ENCODE data around the gene ZPBP2. TPM values are rescaled to one million over a fixed set of nuclear protein-coding genes. Genes with fewer than 3 reads are reported as not detected.
"Not testable (repeated sequence)": the region's sequence is repeated elsewhere in the genome, so short reads cannot be mapped to it uniquely, and the experiment has no call there.

ZPBP2 gene
- total RNA-seq, 2 donors from 2014 or later: not detected

DNA sequence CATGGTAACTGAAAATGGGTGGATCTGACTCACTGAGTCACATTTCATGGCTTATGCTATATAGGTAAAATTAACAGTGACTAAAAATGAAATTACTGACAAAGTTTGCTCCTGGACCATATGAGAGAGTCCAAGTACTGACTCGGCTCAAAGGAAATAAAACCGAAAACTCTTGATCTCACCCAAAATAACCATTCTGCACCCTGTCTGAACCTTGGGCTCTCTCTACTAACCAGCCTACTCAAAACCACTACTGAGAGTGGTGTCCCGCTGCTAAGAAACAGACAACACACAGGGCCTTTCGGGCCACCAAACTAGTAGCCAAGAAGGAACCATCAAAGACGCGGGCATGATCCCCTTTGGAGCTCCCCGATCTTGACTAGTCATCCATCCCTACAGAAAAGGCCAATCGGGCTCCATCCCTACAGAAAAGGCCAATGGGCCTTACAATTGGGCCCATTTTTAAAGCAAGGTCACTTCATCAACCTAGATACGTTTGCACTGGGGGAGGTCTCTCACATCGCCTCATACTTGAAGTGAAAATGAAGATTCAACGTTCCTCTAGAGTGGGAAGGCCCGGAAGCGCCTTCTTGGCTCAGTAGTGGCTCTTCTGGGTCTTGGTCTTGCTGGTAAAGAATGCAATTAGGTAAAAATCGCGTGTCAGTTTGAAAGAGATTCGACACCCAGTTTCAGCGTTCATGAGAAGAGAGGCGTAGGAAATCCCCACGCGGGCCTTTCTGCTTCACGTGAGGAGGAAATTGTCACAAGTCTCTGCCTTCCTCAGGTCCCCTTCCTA is 720 bp upstream of the ZPBP2 start:
- Histone ChIP-seq H3K27me3 (peaks cover 11% of the 10 kb centered on the region), H3K36me3 (no peaks in the 10 kb centered on the region), H3K9me3 (no peaks in the 10 kb centered on the region), H3K27ac (no peak overlapping the region), H3K9ac (ENCODE audit: low read depth in 2 of 2, low read length in 2 of 2) (peak overlapping the region; percentile 14 to 34), H3K4me1 (no peaks in the 10 kb centered on the region), H3K4me3 (no peak overlapping the region)
- intact Hi-C loops (cut with DNase I): no loop called here
- TF ChIP-seq, protein P1, sequence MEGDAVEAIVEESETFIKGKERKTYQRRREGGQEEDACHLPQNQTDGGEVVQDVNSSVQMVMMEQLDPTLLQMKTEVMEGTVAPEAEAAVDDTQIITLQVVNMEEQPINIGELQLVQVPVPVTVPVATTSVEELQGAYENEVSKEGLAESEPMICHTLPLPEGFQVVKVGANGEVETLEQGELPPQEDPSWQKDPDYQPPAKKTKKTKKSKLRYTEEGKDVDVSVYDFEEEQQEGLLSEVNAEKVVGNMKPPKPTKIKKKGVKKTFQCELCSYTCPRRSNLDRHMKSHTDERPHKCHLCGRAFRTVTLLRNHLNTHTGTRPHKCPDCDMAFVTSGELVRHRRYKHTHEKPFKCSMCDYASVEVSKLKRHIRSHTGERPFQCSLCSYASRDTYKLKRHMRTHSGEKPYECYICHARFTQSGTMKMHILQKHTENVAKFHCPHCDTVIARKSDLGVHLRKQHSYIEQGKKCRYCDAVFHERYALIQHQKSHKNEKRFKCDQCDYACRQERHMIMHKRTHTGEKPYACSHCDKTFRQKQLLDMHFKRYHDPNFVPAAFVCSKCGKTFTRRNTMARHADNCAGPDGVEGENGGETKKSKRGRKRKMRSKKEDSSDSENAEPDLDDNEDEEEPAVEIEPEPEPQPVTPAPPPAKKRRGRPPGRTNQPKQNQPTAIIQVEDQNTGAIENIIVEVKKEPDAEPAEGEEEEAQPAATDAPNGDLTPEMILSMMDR (IDR thresholded peaks at IDR 0.05): no peak
- DNase-seq: no peak

DNA sequence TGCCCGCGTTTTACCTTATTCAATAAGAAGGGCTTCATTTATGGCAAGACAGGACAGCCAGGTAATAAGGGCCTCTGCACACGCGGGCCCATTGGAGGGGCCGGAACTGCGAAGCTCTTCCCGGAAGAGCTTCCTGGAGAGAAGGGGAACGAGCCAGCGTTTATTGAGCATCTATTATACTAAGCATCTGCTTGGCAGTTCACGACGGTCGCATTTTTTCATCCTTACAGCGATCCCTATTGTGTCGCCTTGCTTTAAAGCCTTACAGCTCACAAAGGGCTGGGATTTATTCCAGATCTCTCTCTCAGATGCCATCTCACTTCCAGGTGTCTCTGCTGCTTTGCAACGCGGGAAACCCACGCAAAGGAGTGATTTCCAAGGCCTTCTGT is 546 bp downstream of the ZPBP2 start:
- DNase-seq: no peak
- Histone ChIP-seq H3K4me3 (no peak overlapping the region), H3K9ac (ENCODE audit: low read depth in 2 of 2, low read length in 2 of 2) (no peak overlapping the region), H3K27ac (no peak overlapping the region), H3K9me3 (no peaks in the 10 kb centered on the region), H3K27me3 (peaks cover 9% of the 10 kb centered on the region), H3K36me3 (no peaks in the 10 kb centered on the region), H3K4me1 (no peaks in the 10 kb centered on the region)
- intact Hi-C loops (cut with DNase I): no loop called here
- TF ChIP-seq, protein P1 (IDR thresholded peaks at IDR 0.05): no peak

DNA sequence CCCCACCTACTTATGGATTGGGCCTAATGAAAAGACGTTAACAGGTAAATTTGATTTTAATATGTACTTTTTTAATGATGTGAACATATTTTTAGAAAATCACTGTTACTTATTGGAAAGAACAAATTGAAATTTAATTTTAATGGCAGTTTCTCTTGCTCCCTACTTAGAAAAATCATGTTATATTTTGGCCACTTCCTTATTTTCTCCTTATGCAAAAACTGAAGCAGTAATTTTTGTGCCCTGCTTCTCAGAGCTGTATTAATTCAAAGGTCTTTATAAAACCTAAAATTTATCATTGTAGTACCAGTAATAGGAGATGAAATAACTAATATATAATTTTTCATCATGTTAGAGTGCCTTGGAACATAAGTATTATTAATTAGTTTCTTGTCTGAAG is 2.8 kb downstream of the ZPBP2 start:
- intact Hi-C loops (cut with DNase I): no loop called here
- H3K4me3 ChIP-seq: no peak overlapping the region

DNA sequence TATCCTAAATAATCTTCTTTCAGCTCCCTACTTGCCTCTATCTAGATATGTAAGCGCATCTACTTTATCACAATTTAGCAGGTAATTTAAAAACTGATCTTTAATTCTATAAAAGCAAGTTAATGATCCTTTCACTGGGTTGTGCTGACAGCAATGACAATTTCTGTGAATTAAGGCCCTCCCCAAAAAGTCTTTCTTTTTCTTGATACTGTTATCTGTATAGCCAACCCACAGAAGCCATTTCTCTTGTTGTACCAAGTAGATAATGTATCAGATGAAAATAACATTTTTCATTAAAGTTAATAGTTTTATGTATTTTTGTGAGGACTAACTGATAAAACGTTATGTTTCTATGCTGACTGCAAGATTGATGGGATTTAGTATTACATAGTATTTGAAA is 3.8 kb downstream of the ZPBP2 start:
- no peaks in the 10 kb centered on the region for H3K9me3 ChIP-seq
- no peak for DNase-seq
- no peak overlapping the region for H3K27ac ChIP-seq
- intact Hi-C loops (cut with DNase I): no loop called here
- H3K4me3 ChIP-seq: no peak overlapping the region
- no peaks in the 10 kb centered on the region for H3K4me1 ChIP-seq
- TF ChIP-seq, protein P1 (IDR thresholded peaks at IDR 0.05): no peak
- H3K9ac ChIP-seq (ENCODE audit: low read depth in 2 of 2, low read length in 2 of 2): no peak overlapping the region
- no peaks in the 10 kb centered on the region for H3K36me3 ChIP-seq
- no peaks in the 10 kb centered on the region for H3K27me3 ChIP-seq

More for the DNA sequence above, 2.8 kb downstream of the ZPBP2 start:
- no peaks in the 10 kb centered on the region for H3K9me3 ChIP-seq
- no peak for DNase-seq
- H3K27me3 ChIP-seq: no peaks in the 10 kb centered on the region
- no peaks in the 10 kb centered on the region for H3K4me1 ChIP-seq
- H3K9ac ChIP-seq (ENCODE audit: low read depth in 2 of 2, low read length in 2 of 2): no peak overlapping the region
- no peaks in the 10 kb centered on the region for H3K36me3 ChIP-seq
- TF ChIP-seq, protein P1 (IDR thresholded peaks at IDR 0.05): no peak
- H3K27ac ChIP-seq: no peak overlapping the region

DNA sequence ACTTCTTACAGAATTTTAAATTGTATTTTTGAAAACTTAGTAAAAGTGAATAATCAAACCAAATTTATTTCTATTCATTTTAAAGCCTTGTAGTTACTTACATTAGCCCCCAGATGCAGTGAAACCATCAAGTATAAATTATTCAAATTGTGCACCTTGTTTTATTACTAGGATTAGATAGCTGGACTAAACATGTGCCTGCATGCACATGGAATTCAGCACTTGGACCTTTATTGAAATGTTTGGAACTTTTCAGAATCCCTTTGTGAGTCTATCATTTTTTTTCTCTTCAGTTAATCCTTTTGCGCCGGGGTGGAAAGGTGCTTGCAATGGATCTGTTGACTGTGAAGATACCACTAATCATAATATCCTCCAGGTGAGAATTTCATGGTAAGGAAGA is 4.7 kb downstream of the ZPBP2 start:
- no peak for DNase-seq
- Histone ChIP-seq H3K4me1 (no peaks in the 10 kb centered on the region), H3K9me3 (no peaks in the 10 kb centered on the region), H3K9ac (ENCODE audit: low read depth in 2 of 2, low read length in 2 of 2) (no peak overlapping the region), H3K27me3 (no peaks in the 10 kb centered on the region), H3K4me3 (no peak overlapping the region), H3K36me3 (no peaks in the 10 kb centered on the region), H3K27ac (no peak overlapping the region)
- TF ChIP-seq, protein P1 (IDR thresholded peaks at IDR 0.05): no peak
- intact Hi-C loops (cut with DNase I): no loop called here

DNA sequence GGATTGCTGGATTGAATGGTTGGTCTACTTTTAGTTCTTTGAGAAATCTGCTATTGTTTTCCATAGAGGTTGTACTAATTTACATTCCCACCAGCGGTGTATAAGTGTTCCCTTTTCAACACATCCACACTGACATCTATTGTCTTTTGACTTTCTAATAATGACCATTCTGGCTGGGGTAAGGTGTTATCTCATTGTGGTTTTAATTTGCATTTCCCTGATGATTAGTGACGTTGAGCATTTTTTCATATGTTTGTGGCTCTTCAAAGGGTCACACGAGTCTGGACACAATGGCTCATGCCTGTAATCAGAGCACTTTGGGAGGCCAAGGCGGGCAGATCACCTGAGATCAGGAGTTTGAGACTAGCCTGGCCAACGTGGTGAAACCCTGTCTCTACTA is 18.1 kb downstream of the ZPBP2 start:
- intact Hi-C loops (cut with DNase I); H3K27ac ChIP-seq; H3K4me1 ChIP-seq; H3K27me3 ChIP-seq; H3K4me3 ChIP-seq; H3K9ac ChIP-seq (ENCODE audit: low read depth in 2 of 2, low read length in 2 of 2); H3K36me3 ChIP-seq; H3K9me3 ChIP-seq; DNase-seq: not testable (repeated sequence)
